ENCODE data around the gene MSI2. TPM values are rescaled to one million over a fixed set of nuclear protein-coding genes. Genes with fewer than 3 reads are reported as not detected.

The MSI2 gene
- total RNA-seq, 1 donor from 2014 or later, result 75.5 TPM

DNA sequence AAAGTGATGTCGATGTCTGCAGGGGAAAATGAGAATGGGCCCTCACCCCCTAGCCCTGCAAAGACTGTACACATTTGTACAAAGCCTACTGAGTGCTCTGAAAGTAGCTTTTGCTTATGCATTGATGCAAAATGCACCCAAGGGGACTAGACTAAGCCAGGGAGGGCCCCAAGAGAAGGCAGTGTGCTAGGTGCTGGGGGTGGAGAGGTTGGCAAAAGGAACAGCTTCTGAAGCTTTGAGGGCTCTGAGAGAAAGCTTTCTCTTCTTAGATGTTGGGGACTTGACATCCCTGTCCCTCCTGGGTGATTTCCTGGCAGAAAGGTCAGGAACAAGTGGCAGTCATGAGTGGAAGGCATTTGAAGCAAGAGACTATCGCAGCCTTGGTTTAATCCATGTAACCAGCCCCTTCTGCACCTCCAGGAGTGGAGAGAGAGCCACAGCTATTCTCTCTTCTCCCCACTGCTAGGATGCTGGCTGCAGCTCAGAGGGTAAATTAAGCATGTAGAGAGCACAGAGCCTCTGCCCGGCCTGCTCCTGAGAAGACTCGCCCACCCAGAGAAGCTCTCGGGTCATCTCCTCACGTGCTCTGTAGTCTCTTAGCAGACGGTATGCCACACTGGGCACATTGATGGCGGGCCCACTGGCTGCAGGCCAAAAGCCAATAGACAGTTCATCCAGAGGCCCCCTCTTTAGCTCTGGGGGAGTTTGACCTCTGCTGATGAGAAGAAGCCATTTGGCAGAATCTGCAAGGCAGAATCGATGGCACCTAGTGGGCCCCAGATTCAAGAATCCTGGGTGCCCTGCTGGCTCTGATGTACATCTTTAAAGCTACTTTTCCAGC, 221.4 kb downstream of the MSI2 start:
- Mint-ChIP-seq H3K4me1 (ENCODE audit: unreplicated experiment) (peaks cover 68% of the 10 kb centered on the region), H3K9me3 (ENCODE audit: unreplicated experiment) (no peaks in the 10 kb centered on the region), H3K4me3 (ENCODE audit: unreplicated experiment) (no peak overlapping the region), H3K27ac (ENCODE audit: unreplicated experiment) (no peak overlapping the region), H3K36me3 (ENCODE audit: unreplicated experiment) (no peaks in the 10 kb centered on the region), H3K27me3 (ENCODE audit: unreplicated experiment) (no peaks in the 10 kb centered on the region)
- TF ChIP-seq, protein P1, sequence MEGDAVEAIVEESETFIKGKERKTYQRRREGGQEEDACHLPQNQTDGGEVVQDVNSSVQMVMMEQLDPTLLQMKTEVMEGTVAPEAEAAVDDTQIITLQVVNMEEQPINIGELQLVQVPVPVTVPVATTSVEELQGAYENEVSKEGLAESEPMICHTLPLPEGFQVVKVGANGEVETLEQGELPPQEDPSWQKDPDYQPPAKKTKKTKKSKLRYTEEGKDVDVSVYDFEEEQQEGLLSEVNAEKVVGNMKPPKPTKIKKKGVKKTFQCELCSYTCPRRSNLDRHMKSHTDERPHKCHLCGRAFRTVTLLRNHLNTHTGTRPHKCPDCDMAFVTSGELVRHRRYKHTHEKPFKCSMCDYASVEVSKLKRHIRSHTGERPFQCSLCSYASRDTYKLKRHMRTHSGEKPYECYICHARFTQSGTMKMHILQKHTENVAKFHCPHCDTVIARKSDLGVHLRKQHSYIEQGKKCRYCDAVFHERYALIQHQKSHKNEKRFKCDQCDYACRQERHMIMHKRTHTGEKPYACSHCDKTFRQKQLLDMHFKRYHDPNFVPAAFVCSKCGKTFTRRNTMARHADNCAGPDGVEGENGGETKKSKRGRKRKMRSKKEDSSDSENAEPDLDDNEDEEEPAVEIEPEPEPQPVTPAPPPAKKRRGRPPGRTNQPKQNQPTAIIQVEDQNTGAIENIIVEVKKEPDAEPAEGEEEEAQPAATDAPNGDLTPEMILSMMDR (IDR thresholded peaks at IDR 0.05), result no peak
- no peak for DNase-seq (ENCODE audit: extremely low spot score, unreplicated experiment)

DNA sequence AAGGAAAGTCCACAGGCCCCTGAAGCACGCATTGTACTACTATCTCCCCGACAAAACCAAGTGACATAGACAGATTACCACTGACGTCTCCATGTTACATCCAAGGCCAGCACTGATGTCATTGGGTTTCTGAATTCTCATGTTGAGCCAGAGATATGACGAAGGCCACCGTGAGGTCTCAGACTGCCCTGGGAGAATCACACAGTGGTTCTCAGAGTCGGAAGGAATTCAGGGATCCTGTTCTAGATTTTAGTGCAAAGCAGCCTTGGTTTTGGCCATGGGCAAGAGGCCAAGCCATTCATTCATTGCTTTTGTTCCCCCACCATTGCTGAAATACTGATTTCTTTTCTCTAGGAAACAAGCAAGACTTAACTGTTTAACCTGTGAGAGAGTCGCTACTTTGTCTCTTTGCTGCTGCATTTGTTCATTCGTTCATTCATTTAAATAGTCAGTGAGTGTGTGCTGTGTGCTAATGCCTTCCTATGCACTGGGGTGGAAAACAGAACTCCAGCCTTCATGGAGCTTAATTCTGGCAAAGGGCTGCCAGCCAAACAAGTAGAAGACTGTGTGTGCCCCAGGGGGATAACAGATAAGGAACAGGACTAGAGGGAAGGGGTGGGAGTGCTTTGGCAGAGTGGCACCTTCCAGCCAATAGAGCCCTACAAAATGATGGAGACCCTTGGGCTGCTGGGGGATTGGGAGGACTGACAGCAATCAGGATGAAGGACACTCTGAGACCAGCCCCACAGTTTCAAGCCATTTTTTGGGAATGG, 222.3 kb downstream of the MSI2 start:
- H3K4me1 Mint-ChIP-seq (ENCODE audit: unreplicated experiment), result peaks cover 59% of the 10 kb centered on the region
- H3K27ac Mint-ChIP-seq (ENCODE audit: unreplicated experiment), result no peak overlapping the region
- no peaks in the 10 kb centered on the region for H3K9me3 Mint-ChIP-seq (ENCODE audit: unreplicated experiment)
- no peaks in the 10 kb centered on the region for H3K27me3 Mint-ChIP-seq (ENCODE audit: unreplicated experiment)
- no peaks in the 10 kb centered on the region for H3K36me3 Mint-ChIP-seq (ENCODE audit: unreplicated experiment)
- TF ChIP-seq, protein P1 (IDR thresholded peaks at IDR 0.05), result no peak
- no peak for DNase-seq (ENCODE audit: extremely low spot score, unreplicated experiment)
- no peak overlapping the region for H3K4me3 Mint-ChIP-seq (ENCODE audit: unreplicated experiment)

DNA sequence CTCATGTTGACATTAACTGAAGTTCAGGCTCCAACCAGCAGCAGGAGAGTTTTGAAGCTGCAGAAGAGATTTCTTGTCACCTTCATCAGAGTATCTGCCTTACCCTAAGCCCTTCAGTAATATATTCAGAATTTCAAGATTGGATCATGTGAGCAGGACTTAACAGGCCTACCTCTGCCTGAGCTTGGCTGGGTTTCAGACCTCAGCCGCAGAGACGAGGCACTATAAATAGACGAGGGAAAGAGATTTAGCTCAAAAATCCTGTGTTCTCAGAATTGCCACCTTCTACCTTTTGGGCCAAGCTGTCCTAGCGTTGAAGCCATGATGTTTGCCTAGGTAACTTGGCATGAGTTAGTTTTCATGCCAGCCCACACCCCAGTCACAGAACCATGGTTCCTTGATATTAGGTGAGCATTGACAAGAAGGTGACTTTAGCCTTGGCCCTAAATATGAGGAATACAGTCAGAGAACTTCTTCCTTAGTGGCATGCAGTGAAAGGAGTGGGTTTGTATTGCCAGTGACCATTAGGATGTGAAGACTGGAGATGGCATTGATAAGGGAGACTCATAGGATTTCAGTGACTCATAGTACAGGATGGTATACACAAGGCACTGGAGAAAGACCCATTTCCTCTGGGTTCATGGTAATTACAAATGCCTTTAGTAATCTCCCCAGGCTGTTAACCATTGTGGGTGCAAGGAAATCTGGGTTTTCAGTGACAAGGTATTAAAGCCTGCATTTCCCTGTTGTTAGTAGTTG, 224.3 kb downstream of the MSI2 start:
- peaks cover 56% of the 10 kb centered on the region for H3K4me1 Mint-ChIP-seq (ENCODE audit: unreplicated experiment)
- H3K27ac Mint-ChIP-seq (ENCODE audit: unreplicated experiment), result no peak overlapping the region
- TF ChIP-seq, protein P1 (IDR thresholded peaks at IDR 0.05), result no peak
- H3K27me3 Mint-ChIP-seq (ENCODE audit: unreplicated experiment), result no peaks in the 10 kb centered on the region
- no peak for DNase-seq (ENCODE audit: extremely low spot score, unreplicated experiment)
- H3K4me3 Mint-ChIP-seq (ENCODE audit: unreplicated experiment), result no peak overlapping the region
- H3K36me3 Mint-ChIP-seq (ENCODE audit: unreplicated experiment), result no peaks in the 10 kb centered on the region
- H3K9me3 Mint-ChIP-seq (ENCODE audit: unreplicated experiment), result no peaks in the 10 kb centered on the region

DNA sequence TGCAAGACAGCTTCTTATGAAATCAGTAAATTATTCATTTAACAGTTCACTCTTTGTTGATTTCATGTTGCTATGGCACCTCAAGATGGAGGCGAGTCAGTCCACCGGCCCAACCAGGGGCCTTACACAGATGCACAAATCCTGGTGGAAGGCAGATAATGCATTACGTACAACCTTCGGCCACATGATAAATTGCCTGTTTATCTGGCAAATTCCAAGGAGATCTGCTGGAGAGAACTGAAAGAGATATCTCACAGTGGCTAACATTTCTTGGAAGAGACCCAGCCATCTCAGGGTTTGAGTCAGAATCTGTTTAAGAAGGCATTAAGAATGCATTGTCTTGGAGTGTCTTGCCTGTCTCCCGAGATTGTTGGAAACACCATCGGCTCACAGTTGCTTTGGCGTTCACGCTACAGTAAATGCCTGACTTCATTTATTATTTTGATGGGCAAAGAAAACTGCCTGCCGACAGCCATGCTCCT, 225.6 kb downstream of the MSI2 start:
- peaks cover 60% of the 10 kb centered on the region for H3K4me1 Mint-ChIP-seq (ENCODE audit: unreplicated experiment)
- H3K4me3 Mint-ChIP-seq (ENCODE audit: unreplicated experiment), result no peak overlapping the region
- H3K27me3 Mint-ChIP-seq (ENCODE audit: unreplicated experiment), result no peaks in the 10 kb centered on the region
- no peaks in the 10 kb centered on the region for H3K36me3 Mint-ChIP-seq (ENCODE audit: unreplicated experiment)
- H3K9me3 Mint-ChIP-seq (ENCODE audit: unreplicated experiment), result no peaks in the 10 kb centered on the region
- TF ChIP-seq, protein P1 (IDR thresholded peaks at IDR 0.05), result no peak
- no peak for DNase-seq (ENCODE audit: extremely low spot score, unreplicated experiment)
- peak overlapping the region; percentile 52 for H3K27ac Mint-ChIP-seq (ENCODE audit: unreplicated experiment)

All from osteocyte (in vitro differentiated cells).